NCI-H1694 (cell line): ENCODE results near the gene RPS6KA2.

Experiments
- DNase-seq: peaks from one replicate; lab custom pipeline; 2025; lab: John Stamatoyannopoulos, UW

The RPS6KA2 gene

GRCh38 chr6:166485651-166486535 lies 141.2 kb downstream of the RPS6KA2 start:
- DNase-seq: no peak

GRCh38 chr6:166484863-166485262 lies 142.2 kb downstream of the RPS6KA2 start:
- no peak for DNase-seq

- DNase-seq: no peak
Observed at GRCh38 chr6:166483573-166484250, 143.3 kb downstream of the RPS6KA2 start.

- no peak for DNase-seq
Observed at GRCh38 chr6:166483026-166483425, 144.0 kb downstream of the RPS6KA2 start.

GRCh38 chr6:166478782-166479592 lies 148.1 kb downstream of the RPS6KA2 start:
- DNase-seq: no peak

- no peak for DNase-seq
Observed at GRCh38 chr6:166477647-166478365, 149.2 kb downstream of the RPS6KA2 start.

- no peak for DNase-seq
Observed at GRCh38 chr6:166476634-166477215, 150.3 kb downstream of the RPS6KA2 start.

- DNase-seq: no peak
Observed at GRCh38 chr6:166476061-166476591, 150.9 kb downstream of the RPS6KA2 start.

- no peak for DNase-seq
Observed at GRCh38 chr6:166474721-166475565, 152.1 kb downstream of the RPS6KA2 start.

- DNase-seq: no peak
Observed at GRCh38 chr6:166473886-166474571, 153.0 kb downstream of the RPS6KA2 start.

- no peak for DNase-seq
Observed at GRCh38 chr6:166472636-166473035, 154.4 kb downstream of the RPS6KA2 start.

- DNase-seq: no peak
Observed at GRCh38 chr6:166471797-166472260, 155.2 kb downstream of the RPS6KA2 start.

- no peak for DNase-seq
Observed at GRCh38 chr6:166470863-166471410, 156.1 kb downstream of the RPS6KA2 start.

GRCh38 chr6:166470029-166470862 lies 156.8 kb downstream of the RPS6KA2 start:
- no peak for DNase-seq

GRCh38 chr6:166469426-166469961 lies 157.6 kb downstream of the RPS6KA2 start:
- no peak for DNase-seq

- no peak for DNase-seq
Observed at GRCh38 chr6:166467436-166468000, 159.5 kb downstream of the RPS6KA2 start.
